ENCODE data around the gene DDI1.

Gene DDI1

GRCh38 chr11:103995896-103996295 lies 40.5 kb upstream of the DDI1 start:
- Histone ChIP-seq H3K4me1 (no peaks in the 10 kb centered on the region), H3K36me3 (no peaks in the 10 kb centered on the region), H3K9me3 (no peaks in the 10 kb centered on the region), H3K4me3 (ENCODE audit: low read depth, low read length) (no peak overlapping the region), H3K27me3 (no peaks in the 10 kb centered on the region)
- DNase-seq = no peak
- no peak for TF ChIP-seq CTCF (IDR thresholded peaks at IDR 0.05; ENCODE audit: low read depth, low read length)

- no peaks in the 10 kb centered on the region for H3K36me3 ChIP-seq
- H3K9me3 ChIP-seq = no peaks in the 10 kb centered on the region
- no peak for DNase-seq
- H3K4me1 ChIP-seq = no peaks in the 10 kb centered on the region
- H3K27me3 ChIP-seq = no peaks in the 10 kb centered on the region
- no peak for TF ChIP-seq CTCF (IDR thresholded peaks at IDR 0.05; ENCODE audit: low read depth, low read length)
- no peak overlapping the region for H3K4me3 ChIP-seq (ENCODE audit: low read depth, low read length)
Observed at GRCh38 chr11:103997082-103997481, 39.4 kb upstream of the DDI1 start.

- no peak overlapping the region for H3K4me3 ChIP-seq (ENCODE audit: low read depth, low read length)
- no peaks in the 10 kb centered on the region for H3K27me3 ChIP-seq
- TF ChIP-seq CTCF (IDR thresholded peaks at IDR 0.05; ENCODE audit: low read depth, low read length) = no peak
- H3K9me3 ChIP-seq = no peaks in the 10 kb centered on the region
- H3K36me3 ChIP-seq = no peaks in the 10 kb centered on the region
- H3K4me1 ChIP-seq = no peaks in the 10 kb centered on the region
- no peak for DNase-seq
Observed at GRCh38 chr11:103998826-103999508, 37.5 kb upstream of the DDI1 start.

GRCh38 chr11:104000798-104001197 lies 35.6 kb upstream of the DDI1 start:
- no peaks in the 10 kb centered on the region for H3K4me1 ChIP-seq
- no peak for DNase-seq
- no peaks in the 10 kb centered on the region for H3K36me3 ChIP-seq
- TF ChIP-seq CTCF (IDR thresholded peaks at IDR 0.05; ENCODE audit: low read depth, low read length) = no peak
- no peaks in the 10 kb centered on the region for H3K27me3 ChIP-seq
- H3K4me3 ChIP-seq (ENCODE audit: low read depth, low read length) = no peak overlapping the region
- no peaks in the 10 kb centered on the region for H3K9me3 ChIP-seq

- Histone ChIP-seq H3K4me1 (no peaks in the 10 kb centered on the region), H3K27me3 (no peaks in the 10 kb centered on the region), H3K9me3 (no peaks in the 10 kb centered on the region), H3K36me3 (no peaks in the 10 kb centered on the region), H3K4me3 (ENCODE audit: low read depth, low read length) (no peak overlapping the region)
- TF ChIP-seq CTCF (IDR thresholded peaks at IDR 0.05; ENCODE audit: low read depth, low read length) = no peak
- DNase-seq = no peak
Observed at GRCh38 chr11:104001561-104002056, 34.8 kb upstream of the DDI1 start.

GRCh38 chr11:104003491-104003890 lies 32.9 kb upstream of the DDI1 start:
- no peaks in the 10 kb centered on the region for H3K36me3 ChIP-seq
- H3K4me1 ChIP-seq = no peaks in the 10 kb centered on the region
- no peaks in the 10 kb centered on the region for H3K27me3 ChIP-seq
- H3K9me3 ChIP-seq = no peaks in the 10 kb centered on the region
- DNase-seq = no peak
- no peak for TF ChIP-seq CTCF (IDR thresholded peaks at IDR 0.05; ENCODE audit: low read depth, low read length)
- H3K4me3 ChIP-seq (ENCODE audit: low read depth, low read length) = no peak overlapping the region
